ENCODE measurements around the gene PELI3.

DNA sequence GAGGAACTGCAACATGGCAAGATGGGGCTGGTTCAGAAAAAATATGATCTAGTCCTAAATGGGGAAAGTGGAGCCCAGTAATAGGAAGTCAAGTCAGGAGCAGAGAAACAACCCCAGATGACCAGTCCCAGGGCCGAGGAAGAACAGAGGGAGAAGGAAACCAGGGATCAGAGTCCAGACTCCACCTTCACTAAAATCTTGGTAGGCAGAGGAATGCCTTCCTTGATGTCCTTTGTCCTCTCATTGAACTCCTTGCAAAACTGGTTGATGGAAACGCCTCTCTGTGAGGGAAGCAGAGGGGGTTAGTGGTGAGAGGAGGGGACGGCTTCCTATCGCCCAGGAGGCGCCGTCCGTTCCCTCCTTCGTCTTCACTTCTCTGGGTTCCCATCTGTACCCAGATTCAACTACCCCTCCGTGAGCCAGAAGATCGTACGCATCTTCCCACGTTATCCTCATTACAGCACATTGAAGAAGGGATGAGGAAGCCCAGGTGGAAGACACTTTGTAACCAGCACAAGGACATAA lies 28.7 kb upstream of the PELI3 start:
- no peak for TF ChIP-seq EZH2 (IDR thresholded peaks at IDR 0.05)
- TF ChIP-seq, protein P1, sequence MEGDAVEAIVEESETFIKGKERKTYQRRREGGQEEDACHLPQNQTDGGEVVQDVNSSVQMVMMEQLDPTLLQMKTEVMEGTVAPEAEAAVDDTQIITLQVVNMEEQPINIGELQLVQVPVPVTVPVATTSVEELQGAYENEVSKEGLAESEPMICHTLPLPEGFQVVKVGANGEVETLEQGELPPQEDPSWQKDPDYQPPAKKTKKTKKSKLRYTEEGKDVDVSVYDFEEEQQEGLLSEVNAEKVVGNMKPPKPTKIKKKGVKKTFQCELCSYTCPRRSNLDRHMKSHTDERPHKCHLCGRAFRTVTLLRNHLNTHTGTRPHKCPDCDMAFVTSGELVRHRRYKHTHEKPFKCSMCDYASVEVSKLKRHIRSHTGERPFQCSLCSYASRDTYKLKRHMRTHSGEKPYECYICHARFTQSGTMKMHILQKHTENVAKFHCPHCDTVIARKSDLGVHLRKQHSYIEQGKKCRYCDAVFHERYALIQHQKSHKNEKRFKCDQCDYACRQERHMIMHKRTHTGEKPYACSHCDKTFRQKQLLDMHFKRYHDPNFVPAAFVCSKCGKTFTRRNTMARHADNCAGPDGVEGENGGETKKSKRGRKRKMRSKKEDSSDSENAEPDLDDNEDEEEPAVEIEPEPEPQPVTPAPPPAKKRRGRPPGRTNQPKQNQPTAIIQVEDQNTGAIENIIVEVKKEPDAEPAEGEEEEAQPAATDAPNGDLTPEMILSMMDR (IDR thresholded peaks at IDR 0.05), result no peak
